ENCODE data around the gene TTLL13. TPM values are rescaled to one million over a fixed set of nuclear protein-coding genes. Genes with fewer than 3 reads are reported as not detected.

The TTLL13 gene
- total and polyA plus RNA-seq, 2 experiments from 2014 or later: not detected

GRCh38 chr15:90230071-90230494 lies 19.3 kb upstream of the TTLL13 start:
- Histone ChIP-seq H3K4me3 (no peak overlapping the region), H2AFZ (no peak overlapping the region), H3K4me2 (peak overlapping the region; percentile 29), H3K9me2 (replicated peaks; ENCODE audit: insufficient read depth) (no peaks in the 10 kb centered on the region), H3K4me1 (ENCODE audit: insufficient read depth) (peaks cover 23% of the 10 kb centered on the region), H3K36me3 (replicated peaks; ENCODE audit: insufficient read depth, low read depth) (no peaks in the 10 kb centered on the region), H3K27ac (peak overlapping the region; percentile 84), H3K27me3 (no peaks in the 10 kb centered on the region), H4K20me1 (ENCODE audit: insufficient read depth, poor library complexity, severe bottlenecking) (no peaks in the 10 kb centered on the region), H3K79me2 (peaks cover 20% of the 10 kb centered on the region), H3K9me3 (ENCODE audit: low read depth) (no peaks in the 10 kb centered on the region)
- peak; percentile 66 for DNase-seq (ENCODE audit: low spot score)
- WGBS (ENCODE audit: low lambda C conversion rate, missing lambda C conversion rate): 63% methylated on average over 12 of the region's 12 CpGs
- TF ChIP-seq EZH2phosphoT487 (IDR thresholded peaks at IDR 0.05; ENCODE audit: low read depth, severe bottlenecking, unreplicated experiment) (no peak), EZH2 (IDR thresholded peaks at IDR 0.05; ENCODE audit: borderline replicate concordance) (no peak)
- TF ChIP-seq, protein P1, sequence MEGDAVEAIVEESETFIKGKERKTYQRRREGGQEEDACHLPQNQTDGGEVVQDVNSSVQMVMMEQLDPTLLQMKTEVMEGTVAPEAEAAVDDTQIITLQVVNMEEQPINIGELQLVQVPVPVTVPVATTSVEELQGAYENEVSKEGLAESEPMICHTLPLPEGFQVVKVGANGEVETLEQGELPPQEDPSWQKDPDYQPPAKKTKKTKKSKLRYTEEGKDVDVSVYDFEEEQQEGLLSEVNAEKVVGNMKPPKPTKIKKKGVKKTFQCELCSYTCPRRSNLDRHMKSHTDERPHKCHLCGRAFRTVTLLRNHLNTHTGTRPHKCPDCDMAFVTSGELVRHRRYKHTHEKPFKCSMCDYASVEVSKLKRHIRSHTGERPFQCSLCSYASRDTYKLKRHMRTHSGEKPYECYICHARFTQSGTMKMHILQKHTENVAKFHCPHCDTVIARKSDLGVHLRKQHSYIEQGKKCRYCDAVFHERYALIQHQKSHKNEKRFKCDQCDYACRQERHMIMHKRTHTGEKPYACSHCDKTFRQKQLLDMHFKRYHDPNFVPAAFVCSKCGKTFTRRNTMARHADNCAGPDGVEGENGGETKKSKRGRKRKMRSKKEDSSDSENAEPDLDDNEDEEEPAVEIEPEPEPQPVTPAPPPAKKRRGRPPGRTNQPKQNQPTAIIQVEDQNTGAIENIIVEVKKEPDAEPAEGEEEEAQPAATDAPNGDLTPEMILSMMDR (IDR thresholded peaks at IDR 0.05; ENCODE audit: poor library complexity): no peak

DNA sequence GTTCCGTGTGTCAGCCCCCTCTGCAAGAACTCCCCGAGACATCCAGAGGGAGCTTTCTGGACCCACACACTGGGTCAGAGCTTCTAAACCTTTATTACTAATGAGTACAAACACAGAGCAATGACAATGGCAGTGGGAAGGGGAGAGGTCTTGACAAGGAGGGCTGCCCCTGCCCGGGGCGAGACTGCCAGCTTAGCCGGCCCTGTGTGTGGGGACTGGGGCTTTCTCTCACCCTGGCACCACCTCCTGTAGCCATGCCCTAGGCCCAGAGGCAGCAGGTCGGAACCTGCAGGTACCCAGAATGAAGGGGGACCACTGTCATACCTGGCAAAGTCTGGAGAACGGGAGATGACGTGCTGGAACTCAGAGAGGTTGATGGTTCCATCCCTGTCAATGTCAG lies 18.7 kb upstream of the TTLL13 start:
- Histone ChIP-seq H2AFZ (no peak overlapping the region), H3K27me3 (no peaks in the 10 kb centered on the region), H3K79me2 (peaks cover 20% of the 10 kb centered on the region), H3K4me2 (peak overlapping the region; percentile 29), H3K4me3 (no peak overlapping the region), H3K9me3 (ENCODE audit: low read depth) (no peaks in the 10 kb centered on the region), H3K27ac (peak overlapping the region; percentile 84), H3K9me2 (replicated peaks; ENCODE audit: insufficient read depth) (no peaks in the 10 kb centered on the region), H3K36me3 (replicated peaks; ENCODE audit: insufficient read depth, low read depth) (no peaks in the 10 kb centered on the region), H3K4me1 (ENCODE audit: insufficient read depth) (peaks cover 23% of the 10 kb centered on the region), H4K20me1 (ENCODE audit: insufficient read depth, poor library complexity, severe bottlenecking) (no peaks in the 10 kb centered on the region)
- no peak for TF ChIP-seq EZH2 (IDR thresholded peaks at IDR 0.05; ENCODE audit: borderline replicate concordance)
- TF ChIP-seq, protein P1 (IDR thresholded peaks at IDR 0.05; ENCODE audit: poor library complexity): no peak
- no peak for TF ChIP-seq EZH2phosphoT487 (IDR thresholded peaks at IDR 0.05; ENCODE audit: low read depth, severe bottlenecking, unreplicated experiment)
- WGBS (ENCODE audit: low lambda C conversion rate, missing lambda C conversion rate): 92% methylated on average over 8 of the region's 8 CpGs
- DNase-seq (ENCODE audit: low spot score): no peak

GRCh38 chr15:90231028-90232017 lies 18.0 kb upstream of the TTLL13 start:
- no peaks in the 10 kb centered on the region for H3K36me3 ChIP-seq (replicated peaks; ENCODE audit: insufficient read depth, low read depth)
- H3K9me3 ChIP-seq (ENCODE audit: low read depth): no peaks in the 10 kb centered on the region
- H3K4me1 ChIP-seq (ENCODE audit: insufficient read depth): peaks cover 23% of the 10 kb centered on the region

More at GRCh38 chr15:90231028-90232017, 18.0 kb upstream of the TTLL13 start:
- Histone ChIP-seq H4K20me1 (ENCODE audit: insufficient read depth, poor library complexity, severe bottlenecking) (no peaks in the 10 kb centered on the region), H3K79me2 (peaks cover 20% of the 10 kb centered on the region), H3K4me2 (peak overlapping the region; percentile 84), H2AFZ (no peak overlapping the region), H3K27me3 (no peaks in the 10 kb centered on the region), H3K27ac (peak overlapping the region; percentile 94), H3K9me2 (replicated peaks; ENCODE audit: insufficient read depth) (no peaks in the 10 kb centered on the region), H3K4me3 (no peak overlapping the region)
- TF ChIP-seq EZH2 (IDR thresholded peaks at IDR 0.05; ENCODE audit: borderline replicate concordance): no peak
- TF ChIP-seq, protein P1 (IDR thresholded peaks at IDR 0.05; ENCODE audit: poor library complexity): no peak
- no peak for TF ChIP-seq EZH2phosphoT487 (IDR thresholded peaks at IDR 0.05; ENCODE audit: low read depth, severe bottlenecking, unreplicated experiment)
- DNase-seq (ENCODE audit: low spot score): no peak
- WGBS (ENCODE audit: low lambda C conversion rate, missing lambda C conversion rate): 86% methylated on average over 27 of the region's 27 CpGs

All from hepatocyte (in vitro differentiated cells).